Hippocampal formation (tissue), 2 donors: ENCODE results near the gene KIF1B.
"Not testable (repeated sequence)": the region's sequence is repeated elsewhere in the genome, so short reads cannot be mapped to it uniquely, and the experiment has no call there.

Experiments
- DNase-seq, 2 donors: peaks; one replicate each; lab custom pipeline; 2025; lab: John Stamatoyannopoulos, UW

The KIF1B gene

DNA sequence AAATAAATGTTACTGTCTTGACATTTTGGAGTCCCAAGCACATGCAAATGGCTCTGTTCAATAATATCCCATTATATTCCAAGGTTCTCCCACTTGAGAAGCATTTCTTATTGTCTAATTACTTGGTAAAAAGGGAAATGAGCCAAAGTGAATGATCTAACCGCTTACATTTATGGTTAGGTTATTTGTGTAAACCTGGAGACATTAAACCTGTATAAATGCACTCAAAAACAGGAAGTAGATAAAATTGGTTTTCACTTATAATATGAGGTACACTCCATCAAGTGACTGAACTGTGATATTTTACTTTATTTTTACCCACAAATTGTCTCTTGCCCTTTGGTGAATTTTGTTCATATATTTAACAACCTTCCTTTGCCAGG, 26.8 kb downstream of the KIF1B start:
- no peak for DNase-seq

DNA sequence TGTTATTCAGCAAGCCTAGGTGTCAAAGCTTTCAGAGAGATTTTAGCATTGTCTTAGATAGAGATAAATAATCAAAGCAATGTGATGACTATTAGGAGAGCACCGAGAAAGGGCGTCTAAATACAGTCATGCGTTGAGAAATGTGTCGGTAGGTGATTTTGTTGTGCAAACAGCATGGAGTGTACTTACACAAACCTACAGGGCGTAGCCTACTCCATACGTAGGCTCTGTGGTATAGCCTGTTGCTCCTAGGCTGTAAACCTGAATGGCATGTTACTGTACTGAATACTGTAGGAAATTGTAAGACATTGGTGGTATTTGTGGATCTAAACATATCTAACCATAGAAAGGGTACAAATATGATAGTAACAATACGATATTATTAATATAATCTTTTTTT, 31.8 kb downstream of the KIF1B start:
- DNase-seq, result no peak

DNA sequence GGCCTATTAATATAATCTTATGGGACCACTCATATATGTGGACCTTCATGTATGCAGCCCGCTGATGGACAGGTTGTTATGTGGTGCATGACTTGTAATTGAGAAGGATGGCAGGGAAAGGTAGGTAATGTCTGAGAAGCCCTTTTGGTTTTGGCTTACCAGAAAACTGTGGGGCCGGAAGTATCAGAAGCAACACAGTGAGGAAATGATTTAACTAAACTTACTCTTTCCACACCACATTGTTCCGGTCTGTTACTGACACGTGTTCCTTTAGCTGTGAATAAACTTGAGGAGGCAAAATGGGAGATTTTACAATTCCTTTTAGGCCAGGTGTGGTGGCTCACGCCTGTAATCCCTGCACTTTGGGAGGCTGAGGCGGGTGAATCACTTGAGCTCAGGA, 32.4 kb downstream of the KIF1B start:
- no peak for DNase-seq

DNA sequence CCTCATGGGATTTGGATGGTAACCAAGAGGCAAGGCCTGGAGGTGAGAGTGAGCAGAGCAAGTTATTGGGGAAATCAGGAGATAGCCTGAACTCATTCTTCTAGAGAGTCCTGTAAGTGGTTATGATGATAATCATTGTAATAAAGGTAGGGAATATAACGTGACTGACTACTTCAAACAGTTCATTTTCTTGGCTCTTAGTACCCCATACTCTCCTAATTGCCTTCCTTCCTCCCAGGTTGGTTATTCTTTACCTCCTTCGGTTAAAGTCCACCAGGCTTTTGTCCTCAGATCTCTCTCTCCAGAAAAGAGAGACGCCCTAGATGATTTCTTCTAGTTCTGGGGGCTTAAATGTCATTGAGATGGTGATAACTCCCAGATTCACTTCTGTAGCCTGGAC, 35.3 kb downstream of the KIF1B start:
- DNase-seq, result no peak

DNA sequence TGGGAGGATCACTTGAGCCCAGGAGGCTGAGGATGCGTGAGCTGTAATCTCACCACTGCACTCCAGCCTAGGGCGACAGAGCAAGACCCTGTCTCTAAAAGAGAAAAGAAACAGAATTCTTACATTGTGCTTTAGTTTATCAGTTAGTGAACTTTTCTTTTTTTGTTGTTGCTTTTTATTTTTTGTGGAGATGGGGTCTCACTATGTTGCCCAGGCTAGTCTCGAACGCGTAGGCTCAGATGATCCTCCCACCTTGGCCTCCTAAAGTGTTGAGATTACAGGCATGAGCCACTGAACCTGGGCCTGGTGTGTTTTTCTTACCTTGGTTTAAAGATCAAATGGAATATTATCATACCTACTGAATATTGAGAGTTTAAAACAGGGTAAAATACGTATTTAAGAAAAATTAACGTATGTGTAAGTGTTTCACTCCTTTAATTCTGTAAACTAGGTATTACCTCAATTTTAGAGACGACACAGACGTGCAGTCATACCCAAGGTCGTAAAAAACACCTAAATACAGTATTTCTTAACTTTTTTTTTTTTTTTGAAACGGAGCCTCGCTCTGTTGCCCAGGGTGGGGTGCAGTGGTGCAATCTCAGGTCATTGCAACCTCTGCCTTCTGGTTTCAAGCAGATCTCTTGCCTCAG, 39.6 kb downstream of the KIF1B start:
- no peak for DNase-seq

DNA sequence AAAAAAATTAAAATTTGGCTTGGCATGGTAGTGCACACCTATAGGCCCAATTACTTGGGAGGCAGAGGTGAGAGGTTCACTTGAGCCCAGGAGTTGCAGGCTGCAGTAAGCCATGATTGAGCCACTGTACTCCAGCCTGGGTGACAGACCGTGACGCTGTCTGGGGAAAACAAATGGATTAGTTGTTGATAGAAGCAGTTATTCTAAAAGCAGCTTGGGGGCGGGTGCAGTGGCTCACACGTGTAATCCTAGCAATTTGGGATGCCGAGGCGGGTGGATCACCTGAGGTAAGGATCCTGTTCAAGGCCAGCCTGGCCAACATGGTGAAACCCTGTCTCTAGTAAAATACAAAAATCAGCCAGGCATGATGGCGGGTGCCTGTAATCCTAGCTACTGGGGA, 40.3 kb downstream of the KIF1B start:
- DNase-seq, result no peak

DNA sequence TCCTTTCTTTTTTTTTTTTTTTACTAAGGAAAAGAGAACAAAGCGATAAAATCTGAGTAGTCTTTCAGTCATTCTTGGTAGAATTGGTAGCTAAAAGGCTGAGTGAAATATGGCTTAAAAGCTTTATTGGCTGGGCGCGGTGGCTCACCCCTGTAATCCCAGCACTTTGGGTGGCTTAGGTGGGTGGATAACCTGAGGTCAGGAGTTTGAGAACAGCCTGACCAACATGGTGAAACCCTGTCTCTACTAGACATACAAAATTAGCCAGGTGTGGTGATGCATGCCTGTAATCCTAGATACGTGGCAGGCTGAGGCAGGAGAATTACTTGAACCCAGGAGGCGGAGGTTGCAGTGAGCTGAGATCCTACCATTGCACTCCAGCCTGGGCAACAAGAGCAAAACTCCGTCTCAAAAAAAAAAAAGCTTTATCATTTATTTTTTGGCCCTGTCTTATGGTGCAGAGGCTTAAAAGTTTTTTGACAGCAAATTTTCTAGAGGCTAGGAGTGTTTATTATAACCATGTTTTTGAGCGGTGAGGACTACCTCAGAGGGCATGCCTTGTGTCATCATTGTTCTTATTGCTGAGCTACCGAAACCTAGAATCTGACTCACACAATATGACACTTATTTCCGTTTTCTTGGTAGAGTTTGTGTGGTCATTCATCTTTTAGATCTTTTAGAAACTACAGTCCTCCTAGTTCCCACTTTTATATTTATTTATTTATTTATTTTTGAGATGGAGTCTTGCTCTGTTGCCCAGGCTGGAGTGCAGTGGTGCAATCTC, 41.1 kb downstream of the KIF1B start:
- DNase-seq, result not testable (repeated sequence)

DNA sequence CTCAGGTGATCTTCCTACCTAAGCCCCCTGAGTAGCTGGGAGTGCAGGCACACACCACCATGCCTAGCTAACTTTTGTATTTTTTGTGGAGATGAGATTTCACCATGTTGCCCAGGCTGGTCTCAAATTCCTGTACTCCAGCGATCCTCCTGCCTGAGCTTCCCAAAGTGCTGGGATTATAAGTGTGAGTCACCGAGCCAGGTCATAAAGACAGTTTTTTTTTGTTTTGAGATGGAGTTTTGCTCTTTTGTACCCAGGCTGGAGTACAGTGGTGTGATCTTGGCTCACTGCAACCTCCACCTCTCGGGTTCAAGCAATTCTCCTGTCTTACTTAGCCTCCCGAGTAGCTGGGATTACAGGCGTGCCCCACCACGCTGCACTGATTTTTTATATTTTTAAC, 42.1 kb downstream of the KIF1B start:
- DNase-seq, result no peak

DNA sequence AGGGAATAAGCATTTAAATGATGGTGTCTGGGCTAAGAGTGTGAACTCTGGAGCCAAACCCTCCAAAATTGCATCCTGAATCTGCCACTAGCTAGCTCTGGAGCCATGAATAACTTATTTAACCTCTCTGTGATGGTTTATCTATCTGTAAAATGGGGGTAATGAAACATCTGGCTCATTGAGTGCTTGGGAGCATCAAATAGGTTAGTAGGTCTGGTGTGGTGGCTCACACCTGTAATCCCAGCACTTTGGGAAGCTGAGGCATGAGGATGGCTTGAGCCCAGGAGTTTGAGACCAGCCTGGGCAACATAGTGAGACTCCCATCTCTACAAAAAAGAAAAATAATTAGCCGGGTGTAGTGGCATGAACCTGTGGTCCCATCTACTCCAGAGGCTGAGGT, 42.8 kb downstream of the KIF1B start:
- no peak for DNase-seq

DNA sequence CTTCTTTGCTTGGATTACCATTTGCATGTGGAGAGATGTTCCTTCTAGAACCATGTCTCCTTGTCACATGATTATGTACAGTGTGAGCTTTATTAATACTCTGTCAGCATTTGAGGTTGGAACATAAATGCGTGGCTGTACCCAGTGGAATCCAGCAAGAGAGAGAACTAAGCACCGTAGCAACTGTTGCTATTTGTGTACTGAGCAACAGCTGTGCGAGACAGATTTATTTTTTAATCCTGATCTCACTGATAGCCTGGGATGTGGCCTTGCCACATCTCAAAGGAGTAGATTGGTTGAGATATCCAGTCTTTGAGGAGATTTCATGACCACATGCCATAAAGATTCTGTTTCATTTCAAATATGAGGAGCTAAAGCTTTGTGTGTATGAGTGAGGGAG, 43.4 kb downstream of the KIF1B start:
- DNase-seq, result no peak

DNA sequence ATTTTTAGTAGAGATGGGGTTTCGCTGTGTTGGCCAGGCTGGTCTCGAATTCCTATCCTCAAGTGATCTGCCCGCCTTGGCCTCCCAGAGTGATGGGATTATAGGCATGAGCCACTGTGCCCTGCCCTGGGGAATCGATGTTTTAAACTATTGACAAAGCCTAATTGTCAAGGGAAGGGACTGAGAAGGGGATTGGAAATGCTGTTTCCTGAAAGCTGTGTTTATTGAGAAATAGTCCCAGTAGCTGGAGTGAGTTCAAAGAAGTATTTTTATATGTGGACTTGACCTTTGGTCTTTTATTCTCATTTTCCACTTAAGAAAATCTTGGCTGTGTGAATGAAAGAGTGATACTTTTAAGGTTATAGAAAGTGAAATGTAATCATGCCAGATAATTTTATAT, 47.5 kb downstream of the KIF1B start:
- DNase-seq, result no peak

DNA sequence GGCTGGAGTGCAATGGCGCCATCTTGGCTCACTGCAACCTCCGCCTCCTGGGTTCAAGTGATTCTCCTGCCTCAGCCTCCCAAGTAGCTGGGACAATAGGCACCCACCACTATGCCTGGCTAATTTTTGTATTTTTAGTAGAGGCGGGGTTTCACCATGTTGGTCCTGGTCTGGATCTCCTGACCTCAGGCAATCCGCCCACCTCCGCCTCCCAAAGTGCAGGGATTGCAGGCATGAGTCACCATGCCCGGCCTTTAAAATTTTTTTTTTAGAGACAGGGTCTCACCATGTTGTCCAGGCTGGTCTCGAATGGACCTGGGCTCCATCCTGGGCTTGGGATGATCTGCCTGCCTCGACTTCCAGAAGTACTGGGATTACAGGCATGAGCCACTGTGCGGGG, 49.2 kb downstream of the KIF1B start:
- not testable (repeated sequence) for DNase-seq

DNA sequence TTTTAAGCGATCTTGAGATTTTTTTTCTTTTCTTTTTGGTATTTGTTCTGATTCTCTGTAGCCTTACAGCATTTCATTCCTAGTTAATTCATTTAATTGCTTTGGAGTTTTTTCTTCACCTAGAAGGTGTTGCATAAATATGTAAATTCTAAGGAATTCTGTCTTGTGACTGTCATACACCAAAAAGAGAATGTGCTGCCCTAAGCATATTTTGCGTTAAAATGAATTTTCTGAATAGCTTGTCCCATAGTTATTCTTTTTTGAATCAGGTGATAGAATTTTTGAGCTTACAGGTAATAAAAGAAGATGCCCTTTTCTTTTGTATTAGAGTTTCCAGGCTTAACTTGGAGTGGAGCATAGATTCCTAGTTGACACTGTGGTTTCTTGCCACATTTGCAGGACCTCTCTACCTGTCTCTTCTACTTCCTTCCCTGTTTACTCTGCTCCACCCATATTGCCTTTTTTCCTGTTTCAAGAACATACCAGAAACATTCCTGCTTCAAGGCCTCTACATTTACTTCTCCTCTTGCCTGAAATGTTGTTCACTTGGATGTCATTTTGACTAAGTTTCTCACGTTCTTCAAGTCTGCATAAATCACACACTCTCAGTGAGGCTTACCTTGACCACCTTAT, 53.2 kb downstream of the KIF1B start:
- DNase-seq, result no peak

DNA sequence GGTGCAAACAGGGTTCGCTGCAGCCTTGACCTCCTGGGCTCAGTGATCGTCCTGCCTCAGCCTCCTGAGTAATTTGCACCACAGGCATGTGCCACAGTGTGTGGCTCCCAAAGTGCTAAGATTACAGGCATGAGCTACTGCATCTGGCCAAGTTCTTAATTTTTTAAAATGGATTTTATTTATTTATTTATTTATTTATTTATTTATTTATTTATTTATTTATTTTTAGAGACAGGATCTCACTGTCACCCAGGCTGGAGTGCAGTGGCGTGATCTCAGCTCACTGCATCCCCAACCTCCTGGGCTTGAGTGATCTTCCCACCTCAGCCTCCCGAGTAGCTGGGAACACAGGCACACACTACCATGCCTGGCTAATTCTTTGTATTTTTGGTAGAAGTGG, 54.7 kb downstream of the KIF1B start:
- DNase-seq, result no peak

DNA sequence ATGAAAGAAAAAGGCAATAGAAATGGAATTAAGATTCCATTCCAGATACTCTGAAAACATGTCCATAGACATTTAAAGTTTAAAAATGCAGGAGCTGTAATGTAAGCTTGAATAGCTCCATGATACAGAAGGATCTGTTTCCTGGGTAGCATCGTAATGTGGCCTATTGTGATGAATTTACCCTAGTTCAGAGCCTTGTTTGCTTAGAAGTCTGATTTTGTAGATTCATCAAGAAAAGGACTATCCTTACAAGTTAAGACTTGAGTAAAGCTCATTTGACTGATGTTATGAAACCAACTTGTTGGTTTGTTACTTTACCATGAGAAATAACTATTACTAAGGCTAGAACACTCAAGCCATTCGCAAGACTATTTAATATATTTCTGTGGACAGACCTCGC, 55.5 kb downstream of the KIF1B start:
- no peak for DNase-seq

DNA sequence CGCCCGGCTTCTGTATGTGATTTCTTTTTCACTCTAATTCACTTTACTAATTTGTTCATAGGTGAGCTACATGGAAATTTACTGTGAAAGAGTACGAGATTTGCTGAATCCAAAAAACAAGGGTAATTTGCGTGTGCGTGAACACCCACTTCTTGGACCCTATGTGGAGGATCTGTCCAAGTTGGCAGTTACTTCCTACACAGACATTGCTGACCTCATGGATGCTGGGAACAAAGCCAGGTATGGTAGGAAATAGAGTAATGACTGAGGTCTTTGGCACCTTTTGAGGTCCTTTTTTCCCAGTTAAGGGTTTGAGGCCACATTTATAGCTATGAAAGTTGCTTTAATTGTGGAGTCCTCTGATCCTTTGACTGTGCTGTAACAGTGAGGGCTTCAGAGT, 56.9 kb downstream of the KIF1B start:
- DNase-seq, result no peak

DNA sequence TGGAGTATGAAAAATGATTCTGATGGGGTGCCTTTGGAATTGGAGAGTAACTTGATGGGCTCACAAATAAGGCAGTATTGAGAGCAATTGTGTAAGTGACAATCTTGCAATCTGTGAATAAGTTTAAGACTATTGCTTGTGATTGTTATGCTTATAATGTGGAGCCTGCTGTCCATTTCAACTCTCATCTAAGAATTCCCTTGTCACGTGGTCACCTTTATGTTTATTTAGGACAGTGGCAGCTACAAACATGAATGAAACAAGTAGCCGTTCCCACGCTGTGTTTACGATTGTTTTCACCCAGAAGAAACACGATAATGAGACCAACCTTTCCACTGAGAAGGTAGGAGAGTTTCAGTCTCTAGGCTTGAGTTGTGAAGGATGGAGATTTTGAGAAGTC, 57.6 kb downstream of the KIF1B start:
- no peak for DNase-seq

DNA sequence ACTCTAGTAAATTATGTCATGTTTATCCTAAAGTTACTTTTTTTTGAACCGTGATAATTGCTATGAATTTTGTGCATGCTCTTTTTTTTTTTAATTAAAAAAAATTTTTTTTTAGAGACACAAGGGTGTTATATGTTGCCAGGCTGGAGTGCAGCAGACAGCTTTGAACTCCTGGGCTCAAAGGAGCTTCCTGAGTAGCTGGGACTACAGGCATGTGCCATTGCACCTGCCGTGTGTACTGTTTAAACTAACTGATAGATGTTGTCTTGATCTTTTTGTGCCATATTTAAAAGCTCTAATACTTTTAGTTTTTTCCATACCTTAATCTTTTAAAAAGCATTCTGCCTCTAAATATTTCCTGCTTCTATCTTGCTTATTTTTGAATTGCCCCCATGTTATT, 60.7 kb downstream of the KIF1B start:
- DNase-seq, result no peak

DNA sequence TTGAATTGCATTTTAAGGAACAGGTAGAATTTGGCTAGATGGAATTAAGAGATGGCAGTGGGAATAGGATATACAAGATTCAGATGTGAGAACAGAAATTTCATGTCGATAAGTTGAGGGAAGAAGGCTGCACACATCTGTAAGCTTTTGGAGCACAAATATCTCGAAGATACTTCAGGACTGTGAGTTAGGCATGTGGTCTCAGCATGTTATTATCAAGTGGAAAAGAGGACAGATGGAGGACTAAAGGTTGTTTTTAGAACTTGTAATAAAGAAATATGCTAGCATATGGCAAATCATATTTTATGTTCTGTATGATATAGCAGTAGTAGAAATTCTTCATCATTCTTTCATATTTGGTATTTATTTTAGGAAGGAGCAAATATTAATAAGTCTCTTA, 61.5 kb downstream of the KIF1B start:
- DNase-seq, result no peak

DNA sequence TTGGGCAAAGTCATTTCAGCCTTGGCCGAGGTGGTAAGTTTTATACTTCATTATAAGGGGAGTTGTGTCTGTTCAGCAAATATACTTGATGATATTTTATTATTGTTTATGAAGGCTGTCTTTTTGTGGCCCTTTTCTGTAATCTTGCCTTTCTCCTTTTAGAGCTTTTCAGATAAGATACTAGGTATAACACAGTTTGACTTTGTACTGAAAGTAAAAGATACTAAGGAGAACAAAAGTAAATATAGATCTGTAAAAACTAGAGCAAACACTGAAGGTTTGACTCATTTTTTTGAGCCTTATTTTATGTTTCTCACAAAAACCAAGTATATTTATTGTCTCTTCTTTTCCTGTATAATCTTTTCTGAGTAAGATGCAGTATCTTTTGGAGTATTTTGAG, 61.9 kb downstream of the KIF1B start:
- no peak for DNase-seq

DNA sequence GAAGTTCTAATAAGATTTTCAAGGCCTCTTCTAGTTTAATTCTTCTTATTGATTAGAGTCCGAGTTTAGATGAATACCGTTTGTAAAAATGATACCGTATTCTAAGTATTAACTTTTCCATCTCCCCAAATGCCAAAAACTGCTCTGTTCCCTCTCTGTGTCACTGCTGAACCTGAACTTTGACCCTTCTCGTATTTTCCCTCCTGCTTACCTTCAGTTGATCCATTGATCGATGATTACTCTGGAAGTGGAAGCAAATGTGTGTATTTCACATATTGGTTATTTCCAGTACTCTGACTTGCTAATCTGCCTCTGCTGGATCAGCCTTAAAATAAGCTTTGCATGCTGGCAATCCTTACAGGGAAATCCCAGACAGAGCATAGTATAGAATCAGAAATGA, 68.5 kb downstream of the KIF1B start:
- no peak for DNase-seq

DNA sequence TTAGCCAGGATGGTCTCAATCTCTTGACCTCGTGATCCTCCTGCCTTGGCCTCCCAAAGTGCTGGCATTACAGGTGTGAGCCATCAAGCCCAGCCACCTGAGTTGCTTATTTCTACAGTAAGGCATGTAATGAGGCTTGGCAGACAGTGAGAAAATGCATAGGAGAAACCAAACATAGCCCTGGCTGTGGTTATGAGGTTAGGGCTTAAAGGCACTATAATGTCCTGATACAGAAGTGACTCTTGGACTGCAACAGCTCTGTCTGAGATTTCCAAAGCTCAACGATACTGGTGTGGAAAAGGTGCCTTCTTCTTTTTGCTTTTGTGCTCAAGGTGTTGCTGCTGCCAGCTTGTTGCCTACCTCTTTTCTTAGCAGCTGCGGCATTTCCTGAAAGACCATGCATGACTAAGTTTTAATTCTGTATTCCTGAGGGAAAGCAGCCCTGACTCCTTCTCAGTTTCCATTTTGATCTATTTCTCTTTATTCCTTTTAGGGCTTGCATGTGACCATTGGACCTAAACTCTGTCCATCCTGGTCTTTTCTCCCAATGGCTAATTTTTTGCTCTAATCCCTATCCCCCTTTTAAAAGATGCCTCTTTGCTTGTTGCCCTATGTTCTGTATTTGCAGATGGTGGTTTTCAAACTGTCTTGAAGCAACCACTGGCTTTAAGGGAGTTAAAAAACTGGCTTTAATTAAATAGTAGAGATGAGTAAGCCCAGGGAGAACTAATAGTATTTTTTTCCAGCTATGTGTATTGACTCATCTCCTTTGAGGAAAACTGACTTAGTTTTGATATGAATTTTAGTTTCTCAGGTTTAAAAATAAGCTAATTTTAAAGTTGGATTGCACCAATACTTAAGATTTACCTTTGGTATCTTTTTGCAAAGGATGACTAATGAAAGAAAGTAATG, 70.3 kb downstream of the KIF1B start:
- no peak for DNase-seq
